HG03457 (cell line): ENCODE data around the gene MACROD2.
A peak's percentile ranks its signal among the peaks of the same experiment; 100 is the strongest.

Source experiments
- ATAC-seq: cut with Tn5 transposase; IDR thresholded peaks from one replicate; pipeline ENCODE4 v1.9.1; 2021; ENCODE audit warnings: moderate number of reproducible peaks; ENCODE audit not compliant: unreplicated experiment

Gene MACROD2

GRCh38 chr20:15848126-15848525 is 1852.8 kb downstream of the MACROD2 start:
- ATAC-seq = no peak

- no peak for ATAC-seq
Observed at GRCh38 chr20:15848995-15849610, 1853.8 kb downstream of the MACROD2 start.

GRCh38 chr20:15851576-15852215 is 1856.4 kb downstream of the MACROD2 start:
- ATAC-seq = no peak

- no peak for ATAC-seq
Observed at GRCh38 chr20:15854911-15855310, 1859.6 kb downstream of the MACROD2 start.

- ATAC-seq = peak; percentile 61
Observed at GRCh38 chr20:15857173-15857784, 1862.0 kb downstream of the MACROD2 start.

- no peak for ATAC-seq
Observed at GRCh38 chr20:15859061-15859460, 1863.7 kb downstream of the MACROD2 start.

- no peak for ATAC-seq
Observed at GRCh38 chr20:15860850-15861249, 1865.5 kb downstream of the MACROD2 start.

GRCh38 chr20:15862178-15862577 is 1866.9 kb downstream of the MACROD2 start:
- ATAC-seq = no peak

- no peak for ATAC-seq
Observed at GRCh38 chr20:15863735-15864134, 1868.4 kb downstream of the MACROD2 start.

- ATAC-seq = no peak
Observed at GRCh38 chr20:15865553-15865952, 1870.2 kb downstream of the MACROD2 start.

GRCh38 chr20:15866916-15867730 is 1871.8 kb downstream of the MACROD2 start:
- no peak for ATAC-seq

GRCh38 chr20:15867899-15868298 is 1872.6 kb downstream of the MACROD2 start:
- ATAC-seq = no peak

- ATAC-seq = no peak
Observed at GRCh38 chr20:15875446-15875845, 1880.1 kb downstream of the MACROD2 start.

- no peak for ATAC-seq
Observed at GRCh38 chr20:15882553-15882952, 1887.2 kb downstream of the MACROD2 start.

- ATAC-seq = no peak
Observed at GRCh38 chr20:15886250-15886649, 1890.9 kb downstream of the MACROD2 start.

GRCh38 chr20:15887387-15887786 is 1892.1 kb downstream of the MACROD2 start:
- no peak for ATAC-seq

- no peak for ATAC-seq
Observed at GRCh38 chr20:15889061-15889460, 1893.7 kb downstream of the MACROD2 start.

- no peak for ATAC-seq
Observed at GRCh38 chr20:15889514-15890256, 1894.4 kb downstream of the MACROD2 start.

GRCh38 chr20:15890407-15890982 is 1895.2 kb downstream of the MACROD2 start:
- no peak for ATAC-seq

GRCh38 chr20:15895126-15895525 is 1899.8 kb downstream of the MACROD2 start:
- ATAC-seq = no peak
